ENCODE data around the gene STX8. TPM values are rescaled to one million over a fixed set of nuclear protein-coding genes. Genes with fewer than 3 reads are reported as not detected.

The STX8 gene
- total and polyA plus RNA-seq, 7 donors: 34.0 to 70.6 (median 50.5) TPM

GRCh38 chr17:9227819-9228407 is 347.7 kb downstream of the STX8 start:
- ATAC-seq: no peak
- Histone ChIP-seq H3K9me3 (no peaks in the 10 kb centered on the region), H3K36me3 (ENCODE audit: insufficient read depth in 1 of 2, low read depth in 1 of 2) (no peaks in the 10 kb centered on the region), H3K27ac (no peak overlapping the region), H3K27me3 (ENCODE audit: insufficient read depth in 3 of 3, low read length in 2 of 3) (no peaks in the 10 kb centered on the region), H3K4me3 (no peak overlapping the region), H3K4me1 (no peaks in the 10 kb centered on the region)
- intact Hi-C loops (cut with DNase I): no loop called here
- DNase-seq: peak in 1 of 2 donors; percentile 48
- 73 to 79% (median 74%) methylated on average over 12 to 13 of the region's 13 CpGs for WGBS, 3 donors
- TF ChIP-seq CTCF (IDR thresholded peaks at IDR 0.05): no peak

GRCh38 chr17:9226794-9227135 is 348.9 kb downstream of the STX8 start:
- no peak for ATAC-seq
- no peaks in the 10 kb centered on the region for H3K27me3 ChIP-seq (ENCODE audit: insufficient read depth in 3 of 3, low read length in 2 of 3)
- no peak overlapping the region for H3K27ac ChIP-seq
- no peaks in the 10 kb centered on the region for H3K9me3 ChIP-seq
- no peak for TF ChIP-seq CTCF (IDR thresholded peaks at IDR 0.05)
- 71 to 77% (median 77%) methylated on average over 11 to 14 of the region's 14 CpGs for WGBS, 3 donors
- intact Hi-C loops (cut with DNase I): no loop called here
- H3K36me3 ChIP-seq (ENCODE audit: insufficient read depth in 1 of 2, low read depth in 1 of 2): no peaks in the 10 kb centered on the region
- H3K4me1 ChIP-seq: no peaks in the 10 kb centered on the region
- no peak overlapping the region for H3K4me3 ChIP-seq
- DNase-seq: peak in 1 of 2 donors; percentile 46

GRCh38 chr17:9226130-9226793 is 349.4 kb downstream of the STX8 start:
- Histone ChIP-seq H3K4me1 (no peaks in the 10 kb centered on the region), H3K36me3 (ENCODE audit: insufficient read depth in 1 of 2, low read depth in 1 of 2) (no peaks in the 10 kb centered on the region), H3K9me3 (no peaks in the 10 kb centered on the region), H3K27ac (no peak overlapping the region), H3K27me3 (ENCODE audit: insufficient read depth in 3 of 3, low read length in 2 of 3) (no peaks in the 10 kb centered on the region), H3K4me3 (no peak overlapping the region)
- DNase-seq (peak in 1 of 2 donors; percentile 39), ATAC-seq (no peak)
- TF ChIP-seq CTCF (IDR thresholded peaks at IDR 0.05): no peak
- intact Hi-C loops (cut with DNase I): no loop called here
- WGBS, 3 donors: 89 to 90% (median 89%) methylated on average over 25 to 34 of the region's 34 CpGs

GRCh38 chr17:9225305-9226101 is 350.1 kb downstream of the STX8 start:
- Histone ChIP-seq H3K27ac (no peak overlapping the region), H3K9me3 (no peaks in the 10 kb centered on the region), H3K36me3 (ENCODE audit: insufficient read depth in 1 of 2, low read depth in 1 of 2) (no peaks in the 10 kb centered on the region), H3K4me1 (no peaks in the 10 kb centered on the region), H3K27me3 (ENCODE audit: insufficient read depth in 3 of 3, low read length in 2 of 3) (no peaks in the 10 kb centered on the region), H3K4me3 (no peak overlapping the region)
- peak in 1 of 2 donors; percentile 37 for DNase-seq
- ATAC-seq: no peak
- intact Hi-C loops (cut with DNase I): no loop called here
- no peak for TF ChIP-seq CTCF (IDR thresholded peaks at IDR 0.05)
- WGBS, 3 donors: 73 to 78% (median 74%) methylated on average over 31 to 32 of the region's 32 CpGs
